NCI-H2029 treated with DMSO at 0.1 percent for 48 hours (cell line): ENCODE measurements around the gene KRT39.

ENCODE experiments used
- DNase-seq: peaks from one replicate; lab custom pipeline; 2025; lab: John Stamatoyannopoulos, UW

The KRT39 gene

DNA sequence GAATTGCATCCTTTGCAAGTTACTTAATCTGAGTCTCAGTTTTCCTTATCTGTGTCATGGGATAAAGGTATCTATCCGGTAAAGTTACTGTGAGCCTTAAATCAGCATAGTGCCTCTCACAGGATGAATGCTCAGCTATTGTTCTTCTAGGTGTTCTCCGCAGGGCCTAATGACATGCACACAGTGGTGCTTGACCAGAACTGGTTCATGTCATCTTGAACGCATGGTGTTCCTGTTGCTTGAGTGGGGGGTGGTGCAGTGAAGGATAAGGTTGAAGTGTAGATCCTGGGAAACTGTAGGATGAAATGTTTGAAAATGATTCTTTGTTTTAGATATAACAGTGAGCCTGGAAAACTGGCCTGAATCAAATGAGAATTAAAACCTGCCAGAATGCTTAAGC is 13.4 kb upstream of the KRT39 start:
- no peak for DNase-seq

DNA sequence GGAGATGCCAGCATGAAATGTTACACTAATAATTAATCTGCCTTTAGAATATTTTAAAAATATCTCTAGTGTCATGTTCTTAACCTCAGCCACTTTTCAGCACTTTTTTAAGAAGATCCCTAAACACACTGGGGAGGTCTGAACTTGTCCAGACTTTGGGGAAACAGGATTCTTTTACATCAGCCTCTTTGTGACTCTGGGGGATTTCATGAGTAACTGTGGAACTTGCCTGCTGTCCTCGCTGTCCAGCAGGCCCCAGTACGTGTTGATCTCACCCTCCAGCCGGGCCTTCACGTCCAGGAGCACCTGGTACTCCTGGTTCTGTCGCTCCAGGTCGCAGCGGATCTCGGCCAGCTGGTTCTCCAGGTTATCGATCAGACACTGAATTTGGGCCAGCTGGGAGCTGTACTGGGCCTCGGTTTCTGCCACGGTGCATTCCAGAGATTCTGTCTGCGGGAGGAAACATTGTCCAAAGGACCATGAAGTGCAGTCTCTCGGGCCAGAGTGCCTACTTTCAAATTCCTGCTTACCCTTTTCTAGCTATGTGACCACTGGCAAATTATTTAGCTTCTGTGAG is 11.9 kb upstream of the KRT39 start:
- DNase-seq: no peak

DNA sequence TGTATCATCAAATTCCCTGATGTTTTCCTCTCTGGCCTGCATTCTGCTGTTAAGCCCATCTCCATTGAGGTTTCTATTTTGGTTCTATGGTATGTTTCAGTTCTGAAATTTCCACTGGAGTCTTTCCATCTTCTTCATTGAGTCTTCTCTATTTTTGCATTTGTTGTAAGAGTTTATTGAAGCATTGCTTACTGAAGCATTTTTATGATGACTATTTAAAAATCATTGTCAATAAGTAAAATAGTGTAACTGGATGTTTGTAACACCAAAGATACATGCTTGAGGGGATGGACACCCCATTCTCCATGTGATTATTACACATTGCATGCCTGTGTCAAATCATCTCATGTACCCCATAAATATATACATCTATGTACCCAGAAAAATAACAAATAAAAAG is 8.8 kb upstream of the KRT39 start:
- no peak for DNase-seq

DNA sequence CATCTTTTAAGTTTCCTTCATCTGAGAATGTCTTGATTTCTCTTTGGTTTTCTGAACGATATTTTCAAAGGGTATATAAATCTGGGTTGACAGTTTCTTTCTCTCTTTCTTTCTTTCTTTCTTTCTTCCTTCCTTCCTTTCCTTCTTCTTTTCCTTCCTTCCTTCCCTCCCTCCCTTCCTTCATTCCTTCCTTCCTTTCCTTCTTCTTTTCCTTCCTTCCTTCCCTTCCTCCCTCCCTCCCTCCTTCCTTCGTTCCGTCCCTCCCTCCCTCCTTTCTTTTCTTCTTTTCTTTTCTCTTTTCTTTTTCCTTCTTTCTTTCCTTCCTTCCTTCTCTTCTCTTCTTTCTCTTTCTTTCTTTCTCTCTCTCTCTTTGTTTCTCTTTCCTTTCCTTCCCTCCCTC is 7.6 kb upstream of the KRT39 start:
- no peak for DNase-seq

DNA sequence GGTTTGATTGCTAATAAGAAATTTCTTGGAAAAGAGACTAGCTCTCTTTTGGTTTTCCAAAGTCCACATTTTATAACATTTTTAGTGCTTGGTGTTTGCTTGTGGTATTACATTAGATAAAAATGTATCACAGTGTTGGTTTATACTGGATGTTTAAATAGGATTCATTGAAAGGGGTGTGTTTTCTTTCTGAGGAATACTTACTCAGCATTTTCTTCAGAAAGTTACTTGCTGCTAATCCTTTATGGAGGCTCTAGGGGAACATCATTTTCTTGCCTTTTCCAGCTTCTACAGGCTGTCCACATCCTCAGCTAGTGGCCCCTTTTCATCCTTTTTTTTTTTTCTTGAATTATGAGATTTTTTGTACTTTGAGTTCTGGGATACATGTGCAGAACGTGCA is 834 bp upstream of the KRT39 start:
- no peak for DNase-seq

- no peak for DNase-seq
Observed at GRCh38 chr17:40963838-40964237, 2.9 kb downstream of the KRT39 start.

- DNase-seq: no peak
Observed at GRCh38 chr17:40962059-40962561, 4.6 kb downstream of the KRT39 start.

DNA sequence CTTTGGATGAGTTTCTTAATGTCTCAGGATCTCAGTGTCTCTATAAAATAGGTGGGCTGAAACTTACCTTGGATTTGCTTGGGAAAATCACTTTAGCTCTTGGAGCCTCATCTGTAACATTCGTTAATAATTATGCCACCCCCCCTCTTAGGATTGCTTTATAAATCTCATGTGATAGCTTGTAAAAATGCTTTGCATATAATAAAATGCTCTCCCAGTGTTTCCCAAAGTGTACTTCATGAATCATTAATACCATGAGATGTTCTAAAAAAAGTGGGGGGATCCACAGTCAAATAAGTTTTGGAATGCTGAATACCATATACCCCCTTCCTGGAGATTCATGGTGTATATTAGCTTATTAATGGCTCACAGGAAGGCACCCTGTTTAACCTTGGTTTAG is 5.2 kb downstream of the KRT39 start:
- DNase-seq: no peak

DNA sequence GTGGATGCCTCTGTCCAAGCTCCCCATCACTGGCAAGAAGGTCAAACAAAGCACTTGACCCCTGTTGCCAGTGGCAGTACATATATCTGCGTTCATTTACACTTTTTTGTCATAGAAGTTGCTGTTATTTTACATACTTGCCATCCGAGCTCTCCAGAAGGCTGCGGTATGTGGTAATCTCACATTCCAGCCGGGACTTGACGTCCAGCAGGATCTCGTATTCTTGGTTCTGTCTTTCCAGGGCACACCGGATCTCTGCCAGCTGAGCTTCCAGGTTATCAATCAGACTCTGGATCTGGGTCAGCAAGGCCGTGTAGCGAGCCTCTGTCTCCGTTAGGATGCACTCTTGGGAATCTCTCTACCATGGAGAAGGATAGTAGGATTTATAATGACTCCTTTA is 6.6 kb downstream of the KRT39 start:
- DNase-seq: no peak

GRCh38 chr17:40958086-40958953 is 8.4 kb downstream of the KRT39 start:
- peak; percentile 58 for DNase-seq

DNA sequence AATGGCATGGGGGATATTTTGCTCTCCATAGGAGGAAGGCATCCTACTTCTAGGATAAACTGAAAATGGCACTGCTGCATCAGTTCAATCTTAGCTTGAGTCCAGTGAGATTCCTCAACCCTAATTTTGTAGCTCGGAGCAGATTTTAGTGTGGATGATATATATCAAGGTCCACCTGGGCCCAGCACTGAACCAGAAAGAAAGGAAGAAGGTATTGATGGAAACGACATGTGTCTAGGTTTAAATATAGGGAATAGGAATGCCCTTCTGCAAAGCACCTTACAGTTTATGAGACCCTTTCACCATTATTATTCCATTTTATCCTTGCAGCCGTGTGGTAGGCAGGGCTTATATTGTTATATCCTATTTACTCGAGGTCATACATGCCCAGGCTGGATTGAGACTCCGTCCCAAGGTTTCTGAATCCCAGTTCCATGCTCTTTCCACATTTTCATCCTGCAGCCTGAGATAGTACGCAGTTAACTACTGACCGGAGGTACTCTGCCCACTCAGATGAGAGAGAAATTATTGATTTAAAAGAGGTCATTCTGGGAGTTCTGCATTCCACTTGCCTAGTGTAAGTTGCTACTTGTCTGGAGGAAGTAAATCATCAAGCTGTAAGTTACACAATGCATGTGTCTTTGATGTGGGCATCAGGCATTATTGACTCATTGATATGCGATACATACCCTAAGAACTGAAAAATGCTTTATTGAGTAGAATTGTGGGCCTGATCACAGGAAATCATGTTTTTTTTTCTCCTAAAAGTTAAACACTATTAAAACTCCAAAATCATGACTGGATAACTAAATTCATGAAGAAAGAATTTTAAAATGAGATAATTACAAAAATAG is 10.1 kb downstream of the KRT39 start:
- DNase-seq: no peak

- DNase-seq: no peak
Observed at GRCh38 chr17:40953881-40954280, 12.9 kb downstream of the KRT39 start.

DNA sequence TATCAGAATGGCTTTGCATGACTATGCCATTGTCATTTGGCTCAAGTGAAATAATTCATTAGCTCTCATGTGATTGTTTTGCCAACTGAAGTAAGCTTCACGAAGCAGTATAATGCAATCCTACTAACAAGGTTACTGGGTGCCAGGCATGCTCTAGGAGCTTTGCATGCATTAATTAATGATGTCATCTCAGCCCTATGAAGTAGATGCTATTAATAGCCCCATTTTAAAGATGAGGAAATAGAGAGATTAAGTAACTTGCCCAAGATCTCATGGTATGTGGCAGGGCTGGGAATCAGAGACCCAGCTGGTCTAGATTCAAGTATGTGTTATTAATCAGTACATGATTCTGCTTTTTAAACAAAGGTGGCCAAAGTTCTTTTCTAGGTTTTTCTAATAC is 14.1 kb downstream of the KRT39 start:
- DNase-seq: no peak

DNA sequence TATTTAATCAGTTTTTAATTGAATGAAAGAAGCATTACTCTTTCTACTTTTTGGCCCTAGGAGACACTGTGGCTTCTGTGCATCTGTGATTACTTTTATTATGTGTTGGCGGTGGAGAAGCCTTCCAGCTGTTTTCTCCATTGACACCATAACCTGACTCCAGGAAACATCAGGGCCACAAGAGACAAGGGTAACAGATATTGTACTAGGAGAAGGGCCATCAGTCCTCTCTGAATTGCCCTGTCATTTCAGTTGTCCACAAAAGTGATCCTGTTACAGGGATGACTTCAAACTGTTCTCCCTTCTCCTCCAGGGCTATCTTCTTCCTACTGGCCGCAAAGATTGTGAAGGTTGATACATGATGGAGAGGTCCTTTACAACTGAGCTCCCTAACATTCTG is 14.6 kb downstream of the KRT39 start:
- no peak for DNase-seq

DNA sequence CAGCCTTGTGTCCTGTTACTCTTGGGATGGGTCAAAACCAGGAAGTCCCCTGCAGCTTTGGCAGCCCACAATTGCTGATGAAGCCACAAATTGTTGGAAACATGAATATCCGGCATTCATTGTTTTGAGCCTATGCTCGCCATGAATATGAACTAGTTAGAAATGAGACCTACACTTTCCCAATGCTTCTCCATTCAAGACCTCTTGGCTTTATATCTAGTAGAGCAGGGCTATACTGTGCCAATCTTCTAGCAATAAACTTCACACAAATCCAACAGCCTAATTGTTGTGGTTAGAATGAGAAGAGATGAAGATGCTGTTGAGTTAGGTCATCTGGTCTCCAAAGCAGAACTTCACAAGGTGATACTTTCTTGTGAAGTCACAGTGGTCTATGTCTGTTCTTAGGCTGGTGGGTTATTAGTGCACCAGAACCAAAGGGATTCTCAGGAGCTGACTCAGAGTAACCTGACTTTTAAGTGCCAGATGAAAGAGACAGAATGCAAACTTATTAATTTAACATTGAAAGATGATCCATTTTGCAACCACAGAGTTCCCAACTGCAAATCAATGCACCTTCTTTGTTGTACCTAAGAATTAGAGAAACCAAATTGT is 15.6 kb downstream of the KRT39 start:
- DNase-seq: no peak

DNA sequence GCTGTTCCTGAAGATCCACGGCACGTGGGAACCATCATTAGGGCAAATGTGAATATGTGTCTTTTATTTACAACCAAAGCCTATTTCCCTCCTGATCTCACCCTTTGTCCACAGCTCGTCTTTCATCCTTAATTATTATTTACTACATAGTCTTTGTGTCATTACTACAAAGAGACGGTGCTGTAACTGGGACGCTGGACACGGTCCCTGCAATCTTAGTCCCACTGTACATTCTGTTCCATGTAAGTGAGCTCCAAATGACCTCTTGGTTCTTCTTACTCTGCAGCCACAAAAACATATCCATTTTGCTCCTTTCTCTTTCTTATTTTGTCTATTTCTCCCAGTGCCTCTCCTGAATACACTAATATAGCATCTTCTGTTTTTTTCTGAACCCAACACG is 16.6 kb downstream of the KRT39 start:
- DNase-seq: no peak

DNA sequence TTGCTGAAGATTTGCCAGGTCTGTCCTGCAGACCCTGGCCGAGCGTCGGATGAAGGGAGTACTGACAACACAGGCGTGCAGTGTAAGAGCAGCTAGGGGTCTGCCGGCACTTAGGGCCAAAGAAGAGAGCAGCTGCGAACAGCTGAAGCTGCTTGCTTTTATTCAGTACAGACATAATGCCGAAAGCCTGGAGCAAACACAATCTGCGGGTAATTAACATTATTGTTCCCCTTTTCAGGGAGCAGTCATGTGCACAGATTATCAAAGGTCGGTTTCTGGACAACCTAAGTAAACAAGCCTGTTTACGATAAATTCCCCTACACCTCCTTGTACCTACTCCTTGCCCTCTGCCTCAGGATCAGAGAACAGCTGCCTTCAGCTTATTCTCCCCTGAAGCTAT is 17.3 kb downstream of the KRT39 start:
- no peak for DNase-seq

- DNase-seq: no peak
Observed at GRCh38 chr17:40947929-40948328, 18.8 kb downstream of the KRT39 start.

DNA sequence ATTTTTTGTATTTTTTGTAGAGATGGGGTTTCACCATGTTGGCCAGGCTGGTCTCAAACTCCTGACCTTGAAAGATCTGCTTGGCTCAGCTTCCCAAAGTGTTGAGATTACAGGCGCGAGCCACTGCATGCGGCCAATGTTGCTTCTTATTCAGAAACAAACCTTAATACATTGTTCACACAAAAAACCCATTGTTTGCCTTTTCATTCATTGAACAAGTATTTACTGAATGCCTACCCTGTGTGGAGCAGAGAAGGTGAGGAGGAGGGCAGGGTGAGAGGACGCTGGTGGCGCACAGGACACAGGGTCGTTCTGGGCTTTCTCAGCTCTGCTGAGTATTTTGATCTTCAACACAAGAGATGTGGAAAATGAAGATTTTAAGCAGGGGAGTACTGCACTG is 21.3 kb downstream of the KRT39 start:
- no peak for DNase-seq

DNA sequence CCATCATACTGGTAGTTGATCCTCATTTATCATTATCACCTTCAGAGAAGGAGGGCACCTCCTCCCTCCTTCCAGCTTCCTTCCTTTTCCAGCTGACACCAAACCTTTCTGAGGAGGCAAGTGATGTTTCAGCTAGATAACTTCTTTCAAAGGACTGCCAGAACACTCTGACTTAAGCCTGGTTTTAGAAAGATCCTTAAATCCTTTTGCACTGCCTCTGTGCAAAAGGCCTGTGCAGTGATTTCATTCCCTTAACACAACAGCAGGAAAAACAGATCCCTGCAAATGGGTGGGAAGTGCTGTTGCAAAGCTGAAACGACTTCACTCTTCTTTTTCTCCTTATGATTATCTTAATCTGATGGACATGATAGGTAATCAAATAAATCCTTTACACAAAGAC is 22.2 kb downstream of the KRT39 start:
- DNase-seq: no peak

DNA sequence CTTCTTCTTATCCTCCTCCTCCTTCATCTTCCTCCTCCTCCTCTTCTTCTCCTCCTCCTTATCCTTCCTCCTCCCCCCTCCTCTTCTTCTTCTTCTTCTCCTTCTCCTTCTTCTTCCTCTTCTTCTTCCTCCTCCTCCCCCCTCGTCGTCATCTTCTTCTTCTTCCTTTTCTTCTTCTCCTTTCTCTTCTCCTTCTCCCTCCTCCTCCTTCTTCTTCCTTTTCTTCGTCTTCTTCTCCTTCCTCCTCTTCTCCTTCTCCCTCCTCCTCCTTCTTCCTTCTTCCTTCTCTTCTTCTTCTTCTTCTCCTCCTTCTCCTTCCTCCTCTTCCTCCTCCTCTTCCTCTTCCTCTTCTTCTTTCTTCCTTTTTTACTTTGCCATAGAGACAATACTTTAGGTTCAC is 24.2 kb downstream of the KRT39 start:
- DNase-seq: no peak

DNA sequence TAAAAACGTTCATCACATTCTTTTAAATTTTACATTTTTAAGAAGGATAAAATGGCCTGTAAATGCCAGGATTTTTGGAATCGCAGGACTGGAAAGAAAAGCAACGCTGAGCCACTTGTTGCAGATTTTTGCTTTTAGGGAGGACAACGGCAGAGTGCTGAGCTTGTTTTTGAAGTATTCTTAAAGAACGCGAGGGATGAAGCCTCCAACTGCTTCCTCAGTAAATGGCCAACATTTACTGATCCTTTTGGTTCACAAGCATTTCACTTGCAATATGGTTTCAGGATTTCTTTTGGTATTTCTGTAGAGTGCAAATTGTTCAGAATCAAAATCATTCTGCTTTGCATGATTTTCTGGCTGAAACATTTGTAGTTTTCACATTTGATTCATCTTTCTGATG is 26.5 kb downstream of the KRT39 start:
- DNase-seq: no peak
